ENCODE measurements around the gene SH3PXD2A.

SH3PXD2A gene

GRCh38 chr10:103564776-103565520, 290.4 kb downstream of the SH3PXD2A start:
- CTCF ChIA-PET, result interaction anchor here (0.8 to 2.4 kb wide), 14 partner anchors 9 to 106 kb away, joined by 3 to 12 read pairs (median 4); no protein-coding TSS in a partner anchor
- Histone ChIP-seq H3K4me3 (ENCODE audit: control insufficient read depth in 1 of 7, extremely low read depth in 1 of 7, insufficient read depth in 4 of 7, low read depth in 2 of 7, low read length in 6 of 7) (no peak overlapping the region), H3K4me1 (ENCODE audit: control extremely low read depth in 1 of 4, control insufficient read depth in 4 of 4, insufficient read depth in 4 of 4, low read length in 3 of 4) (no peaks in the 10 kb centered on the region), H3K9me3 (ENCODE audit: control extremely low read depth in 1 of 5, control insufficient read depth in 4 of 5, insufficient read depth in 2 of 5, low read depth in 1 of 5, low read length in 4 of 5) (peaks cover 0 to 3% (median 0%) of the 10 kb centered on the region in 5 experiments), H3K36me3 (ENCODE audit: control insufficient read depth in 4 of 4, insufficient read depth in 4 of 4, low read length in 3 of 4) (no peaks in the 10 kb centered on the region), H3K27me3 (replicated peaks in 2 of 5; ENCODE audit: control insufficient read depth in 4 of 5, insufficient read depth in 5 of 5, low read length in 4 of 5) (no peaks in the 10 kb centered on the region), H3K27ac (ENCODE audit: insufficient read depth in 1 of 2, low read depth in 1 of 2, low read length in 2 of 2, poor library complexity in 1 of 2, severe bottlenecking in 2 of 2) (no peak overlapping the region)
- 76% methylated on average over 12 of the region's 12 CpGs for WGBS (ENCODE audit: insufficient coverage)
- DNase-seq, result peak in 1 of 3 donors; percentile 34
- POLR2A ChIA-PET, result interaction anchor here (0.7 kb wide), 3 partner anchors 40 to 93 kb away, joined by 3 to 4 read pairs (median 4); no protein-coding TSS in a partner anchor

GRCh38 chr10:103564116-103564501, 291.3 kb downstream of the SH3PXD2A start:
- peaks cover 0 to 4% (median 2%) of the 10 kb centered on the region in 4 experiments for H3K4me1 ChIP-seq (ENCODE audit: control extremely low read depth in 1 of 4, control insufficient read depth in 4 of 4, insufficient read depth in 4 of 4, low read length in 3 of 4)
- H3K36me3 ChIP-seq (ENCODE audit: control insufficient read depth in 4 of 4, insufficient read depth in 4 of 4, low read length in 3 of 4), result no peaks in the 10 kb centered on the region
- ChIA-PET POLR2A (no interaction called here), CTCF (interaction anchor here (1.0 to 2.4 kb wide), 7 partner anchors 11 to 42 kb away, joined by 3 to 9 read pairs (median 4); no protein-coding TSS in a partner anchor)
- no peak overlapping the region for H3K4me3 ChIP-seq (ENCODE audit: control insufficient read depth in 1 of 7, extremely low read depth in 1 of 7, insufficient read depth in 4 of 7, low read depth in 2 of 7, low read length in 6 of 7)
- H3K27me3 ChIP-seq (replicated peaks in 2 of 5; ENCODE audit: control insufficient read depth in 4 of 5, insufficient read depth in 5 of 5, low read length in 4 of 5), result no peaks in the 10 kb centered on the region
- H3K9me3 ChIP-seq (ENCODE audit: control extremely low read depth in 1 of 5, control insufficient read depth in 4 of 5, insufficient read depth in 2 of 5, low read depth in 1 of 5, low read length in 4 of 5), result peaks cover 0 to 3% (median 0%) of the 10 kb centered on the region in 5 experiments
- no peak overlapping the region for H3K27ac ChIP-seq (ENCODE audit: insufficient read depth in 1 of 2, low read depth in 1 of 2, low read length in 2 of 2, poor library complexity in 1 of 2, severe bottlenecking in 2 of 2)
- 80% methylated on average over 7 of the region's 7 CpGs for WGBS (ENCODE audit: insufficient coverage)
- no peak for DNase-seq

GRCh38 chr10:103563231-103564115, 291.9 kb downstream of the SH3PXD2A start:
- ChIA-PET POLR2A (no interaction called here), CTCF (interaction anchor here (1.0 to 2.4 kb wide), 6 partner anchors 10 to 30 kb away, joined by 3 to 9 read pairs (median 4); no protein-coding TSS in a partner anchor)
- Histone ChIP-seq H3K36me3 (ENCODE audit: control insufficient read depth in 4 of 4, insufficient read depth in 4 of 4, low read length in 3 of 4) (no peaks in the 10 kb centered on the region), H3K4me3 (ENCODE audit: control insufficient read depth in 1 of 7, extremely low read depth in 1 of 7, insufficient read depth in 4 of 7, low read depth in 2 of 7, low read length in 6 of 7) (no peak overlapping the region), H3K4me1 (ENCODE audit: control extremely low read depth in 1 of 4, control insufficient read depth in 4 of 4, insufficient read depth in 4 of 4, low read length in 3 of 4) (peaks cover 0 to 10% (median 9%) of the 10 kb centered on the region in 4 experiments), H3K9me3 (ENCODE audit: control extremely low read depth in 1 of 5, control insufficient read depth in 4 of 5, insufficient read depth in 2 of 5, low read depth in 1 of 5, low read length in 4 of 5) (peaks cover 0 to 3% (median 0%) of the 10 kb centered on the region in 5 experiments), H3K27ac (ENCODE audit: insufficient read depth in 1 of 2, low read depth in 1 of 2, low read length in 2 of 2, poor library complexity in 1 of 2, severe bottlenecking in 2 of 2) (no peak overlapping the region), H3K27me3 (replicated peaks in 2 of 5; ENCODE audit: control insufficient read depth in 4 of 5, insufficient read depth in 5 of 5, low read length in 4 of 5) (no peaks in the 10 kb centered on the region)
- WGBS (ENCODE audit: insufficient coverage), result 97% methylated on average over 6 of the region's 7 CpGs
- DNase-seq, result no peak

- no peak overlapping the region for H3K4me3 ChIP-seq (ENCODE audit: control insufficient read depth in 1 of 7, extremely low read depth in 1 of 7, insufficient read depth in 4 of 7, low read depth in 2 of 7, low read length in 6 of 7)
- no peak for DNase-seq
- CTCF ChIA-PET, result interaction anchor here (2.7 kb wide), 1 partner anchor 17 kb away, joined by 8 read pairs; no protein-coding TSS in a partner anchor
- 80% methylated on average over 3 of the region's 4 CpGs for WGBS (ENCODE audit: insufficient coverage)
- POLR2A ChIA-PET, result no interaction called here
- no peak overlapping the region for H3K27ac ChIP-seq (ENCODE audit: insufficient read depth in 1 of 2, low read depth in 1 of 2, low read length in 2 of 2, poor library complexity in 1 of 2, severe bottlenecking in 2 of 2)
- H3K27me3 ChIP-seq (replicated peaks in 2 of 5; ENCODE audit: control insufficient read depth in 4 of 5, insufficient read depth in 5 of 5, low read length in 4 of 5), result no peaks in the 10 kb centered on the region
- no peaks in the 10 kb centered on the region for H3K36me3 ChIP-seq (ENCODE audit: control insufficient read depth in 4 of 4, insufficient read depth in 4 of 4, low read length in 3 of 4)
- peaks cover 0 to 3% (median 0%) of the 10 kb centered on the region in 5 experiments for H3K9me3 ChIP-seq (ENCODE audit: control extremely low read depth in 1 of 5, control insufficient read depth in 4 of 5, insufficient read depth in 2 of 5, low read depth in 1 of 5, low read length in 4 of 5)
- H3K4me1 ChIP-seq (ENCODE audit: control extremely low read depth in 1 of 4, control insufficient read depth in 4 of 4, insufficient read depth in 4 of 4, low read length in 3 of 4), result peaks cover 0 to 13% (median 11%) of the 10 kb centered on the region in 4 experiments
Measured at GRCh38 chr10:103562383-103562782, 293.0 kb downstream of the SH3PXD2A start.

GRCh38 chr10:103560886-103561285, 294.5 kb downstream of the SH3PXD2A start:
- no peak for DNase-seq
- Histone ChIP-seq H3K27me3 (replicated peaks in 2 of 5; ENCODE audit: control insufficient read depth in 4 of 5, insufficient read depth in 5 of 5, low read length in 4 of 5) (peaks cover 0 to 8% (median 5%) of the 10 kb centered on the region in 5 experiments), H3K27ac (ENCODE audit: insufficient read depth in 1 of 2, low read depth in 1 of 2, low read length in 2 of 2, poor library complexity in 1 of 2, severe bottlenecking in 2 of 2) (no peak overlapping the region), H3K36me3 (ENCODE audit: control insufficient read depth in 4 of 4, insufficient read depth in 4 of 4, low read length in 3 of 4) (no peaks in the 10 kb centered on the region), H3K4me3 (ENCODE audit: control insufficient read depth in 1 of 7, extremely low read depth in 1 of 7, insufficient read depth in 4 of 7, low read depth in 2 of 7, low read length in 6 of 7) (no peak overlapping the region), H3K9me3 (ENCODE audit: control extremely low read depth in 1 of 5, control insufficient read depth in 4 of 5, insufficient read depth in 2 of 5, low read depth in 1 of 5, low read length in 4 of 5) (peaks cover 0 to 3% (median 0%) of the 10 kb centered on the region in 5 experiments), H3K4me1 (ENCODE audit: control extremely low read depth in 1 of 4, control insufficient read depth in 4 of 4, insufficient read depth in 4 of 4, low read length in 3 of 4) (peaks cover 0 to 15% (median 12%) of the 10 kb centered on the region in 4 experiments)
- POLR2A ChIA-PET, result interaction anchor here (1.1 kb wide), 1 partner anchor 23 kb away, joined by 4 read pairs; no protein-coding TSS in a partner anchor
- 96% methylated on average over 6 of the region's 7 CpGs for WGBS (ENCODE audit: insufficient coverage)
- CTCF ChIA-PET, result interaction anchor here (0.8 to 2.7 kb wide), 5 partner anchors 12 to 32 kb away, joined by 3 to 8 read pairs (median 4); no protein-coding TSS in a partner anchor

- 84% methylated on average over 7 of the region's 9 CpGs for WGBS (ENCODE audit: insufficient coverage)
Measured at GRCh38 chr10:103559776-103560175, 295.6 kb downstream of the SH3PXD2A start.

More at GRCh38 chr10:103559776-103560175, 295.6 kb downstream of the SH3PXD2A start:
- Histone ChIP-seq H3K27me3 (replicated peaks in 2 of 5; ENCODE audit: control insufficient read depth in 4 of 5, insufficient read depth in 5 of 5, low read length in 4 of 5) (peaks cover 0 to 13% (median 6%) of the 10 kb centered on the region in 5 experiments), H3K4me1 (ENCODE audit: control extremely low read depth in 1 of 4, control insufficient read depth in 4 of 4, insufficient read depth in 4 of 4, low read length in 3 of 4) (peaks cover 0 to 22% (median 19%) of the 10 kb centered on the region in 4 experiments), H3K36me3 (ENCODE audit: control insufficient read depth in 4 of 4, insufficient read depth in 4 of 4, low read length in 3 of 4) (no peaks in the 10 kb centered on the region), H3K27ac (ENCODE audit: insufficient read depth in 1 of 2, low read depth in 1 of 2, low read length in 2 of 2, poor library complexity in 1 of 2, severe bottlenecking in 2 of 2) (no peak overlapping the region), H3K9me3 (ENCODE audit: control extremely low read depth in 1 of 5, control insufficient read depth in 4 of 5, insufficient read depth in 2 of 5, low read depth in 1 of 5, low read length in 4 of 5) (peaks cover 0 to 3% (median 0%) of the 10 kb centered on the region in 5 experiments), H3K4me3 (ENCODE audit: control insufficient read depth in 1 of 7, extremely low read depth in 1 of 7, insufficient read depth in 4 of 7, low read depth in 2 of 7, low read length in 6 of 7) (no peak overlapping the region)
- CTCF ChIA-PET, result interaction anchor here (2.0 to 2.7 kb wide), 2 partner anchors 15 to 17 kb away, joined by 7 to 8 read pairs; no protein-coding TSS in a partner anchor
- DNase-seq, result no peak
- POLR2A ChIA-PET, result no interaction called here

Measured in common myeloid progenitor, CD34-positive (primary cell).